ENCODE data around the gene AQP12A. TPM values are rescaled to one million over a fixed set of nuclear protein-coding genes. Genes with fewer than 3 reads are reported as not detected.

Gene AQP12A
- total and polyA plus RNA-seq, 2 donors: 0.34 TPM; not detected in 1

GRCh38 chr2:240728827-240729226, 37.2 kb downstream of the AQP12A start:
- no peak overlapping the region for H3K27ac ChIP-seq (ENCODE audit: low read depth in 1 of 2, low read length in 1 of 2)
- no peaks in the 10 kb centered on the region for H3K9me3 ChIP-seq (ENCODE audit: control insufficient read depth in 2 of 2, insufficient read depth in 1 of 2, low read length in 1 of 2)
- no peak overlapping the region for H3K4me3 ChIP-seq (ENCODE audit: low read length in 2 of 2)
- H3K36me3 ChIP-seq (ENCODE audit: control insufficient read depth in 2 of 2, insufficient read depth in 2 of 2, low read length in 1 of 2): no peaks in the 10 kb centered on the region
- no peaks in the 10 kb centered on the region for H3K27me3 ChIP-seq (ENCODE audit: control insufficient read depth in 2 of 2, insufficient read depth in 1 of 2, low read length in 1 of 2)
- WGBS: 88% methylated on average over 7 of the region's 7 CpGs
- no peak for DNase-seq (ENCODE audit: low read depth in 6 of 9, low spot score in 9 of 9)
- no peaks in the 10 kb centered on the region for H3K4me1 ChIP-seq (ENCODE audit: control insufficient read depth in 2 of 2, insufficient read depth in 2 of 2, low read length in 2 of 2)

GRCh38 chr2:240730501-240731177, 39.0 kb downstream of the AQP12A start:
- DNase-seq (ENCODE audit: low read depth in 6 of 9, low spot score in 9 of 9): no peak
- no peak overlapping the region for H3K4me3 ChIP-seq (ENCODE audit: low read length in 2 of 2)
- H3K4me1 ChIP-seq (ENCODE audit: control insufficient read depth in 2 of 2, insufficient read depth in 2 of 2, low read length in 2 of 2): no peaks in the 10 kb centered on the region
- no peaks in the 10 kb centered on the region for H3K9me3 ChIP-seq (ENCODE audit: control insufficient read depth in 2 of 2, insufficient read depth in 1 of 2, low read length in 1 of 2)
- H3K36me3 ChIP-seq (ENCODE audit: control insufficient read depth in 2 of 2, insufficient read depth in 2 of 2, low read length in 1 of 2): no peaks in the 10 kb centered on the region
- no peaks in the 10 kb centered on the region for H3K27me3 ChIP-seq (ENCODE audit: control insufficient read depth in 2 of 2, insufficient read depth in 1 of 2, low read length in 1 of 2)
- no peak overlapping the region for H3K27ac ChIP-seq (ENCODE audit: low read depth in 1 of 2, low read length in 1 of 2)
- 93% methylated on average over 10 of the region's 10 CpGs for WGBS

- no peak overlapping the region for H3K4me3 ChIP-seq (ENCODE audit: low read length in 2 of 2)
- DNase-seq (ENCODE audit: low read depth in 6 of 9, low spot score in 9 of 9): no peak
- no peaks in the 10 kb centered on the region for H3K27me3 ChIP-seq (ENCODE audit: control insufficient read depth in 2 of 2, insufficient read depth in 1 of 2, low read length in 1 of 2)
- H3K4me1 ChIP-seq (ENCODE audit: control insufficient read depth in 2 of 2, insufficient read depth in 2 of 2, low read length in 2 of 2): no peaks in the 10 kb centered on the region
- no peaks in the 10 kb centered on the region for H3K9me3 ChIP-seq (ENCODE audit: control insufficient read depth in 2 of 2, insufficient read depth in 1 of 2, low read length in 1 of 2)
- WGBS: 82% methylated on average over 9 of the region's 9 CpGs
- H3K36me3 ChIP-seq (ENCODE audit: control insufficient read depth in 2 of 2, insufficient read depth in 2 of 2, low read length in 1 of 2): no peaks in the 10 kb centered on the region
- no peak overlapping the region for H3K27ac ChIP-seq (ENCODE audit: low read depth in 1 of 2, low read length in 1 of 2)
Observed at GRCh38 chr2:240731178-240731545, 39.5 kb downstream of the AQP12A start.

GRCh38 chr2:240732184-240732583, 40.5 kb downstream of the AQP12A start:
- Histone ChIP-seq H3K9me3 (ENCODE audit: control insufficient read depth in 2 of 2, insufficient read depth in 1 of 2, low read length in 1 of 2) (no peaks in the 10 kb centered on the region), H3K4me3 (ENCODE audit: low read length in 2 of 2) (no peak overlapping the region), H3K27ac (ENCODE audit: low read depth in 1 of 2, low read length in 1 of 2) (no peak overlapping the region), H3K4me1 (ENCODE audit: control insufficient read depth in 2 of 2, insufficient read depth in 2 of 2, low read length in 2 of 2) (no peaks in the 10 kb centered on the region), H3K36me3 (ENCODE audit: control insufficient read depth in 2 of 2, insufficient read depth in 2 of 2, low read length in 1 of 2) (no peaks in the 10 kb centered on the region), H3K27me3 (ENCODE audit: control insufficient read depth in 2 of 2, insufficient read depth in 1 of 2, low read length in 1 of 2) (no peaks in the 10 kb centered on the region)
- WGBS: 95% methylated on average over 5 of the region's 5 CpGs
- DNase-seq (ENCODE audit: low read depth in 6 of 9, low spot score in 9 of 9): no peak

GRCh38 chr2:240732911-240733622, 41.4 kb downstream of the AQP12A start:
- Histone ChIP-seq H3K27me3 (ENCODE audit: control insufficient read depth in 2 of 2, insufficient read depth in 1 of 2, low read length in 1 of 2) (no peaks in the 10 kb centered on the region), H3K4me1 (ENCODE audit: control insufficient read depth in 2 of 2, insufficient read depth in 2 of 2, low read length in 2 of 2) (no peaks in the 10 kb centered on the region), H3K4me3 (ENCODE audit: low read length in 2 of 2) (no peak overlapping the region), H3K9me3 (ENCODE audit: control insufficient read depth in 2 of 2, insufficient read depth in 1 of 2, low read length in 1 of 2) (no peaks in the 10 kb centered on the region), H3K27ac (ENCODE audit: low read depth in 1 of 2, low read length in 1 of 2) (no peak overlapping the region), H3K36me3 (ENCODE audit: control insufficient read depth in 2 of 2, insufficient read depth in 2 of 2, low read length in 1 of 2) (no peaks in the 10 kb centered on the region)
- 92% methylated on average over 10 of the region's 10 CpGs for WGBS
- DNase-seq (ENCODE audit: low read depth in 6 of 9, low spot score in 9 of 9): no peak

- no peaks in the 10 kb centered on the region for H3K4me1 ChIP-seq (ENCODE audit: control insufficient read depth in 2 of 2, insufficient read depth in 2 of 2, low read length in 2 of 2)
- DNase-seq (ENCODE audit: low read depth in 6 of 9, low spot score in 9 of 9): peak in 1 of 9 donors; percentile 3
- 85% methylated on average over 24 of the region's 24 CpGs for whole genome bisulfite sequencing
- no peaks in the 10 kb centered on the region for H3K36me3 ChIP-seq (ENCODE audit: control insufficient read depth in 2 of 2, insufficient read depth in 2 of 2, low read length in 1 of 2)
- H3K4me3 ChIP-seq (ENCODE audit: low read length in 2 of 2): no peak overlapping the region
- no peaks in the 10 kb centered on the region for H3K27me3 ChIP-seq (ENCODE audit: control insufficient read depth in 2 of 2, insufficient read depth in 1 of 2, low read length in 1 of 2)
- H3K27ac ChIP-seq (ENCODE audit: low read depth in 1 of 2, low read length in 1 of 2): no peak overlapping the region
- no peaks in the 10 kb centered on the region for H3K9me3 ChIP-seq (ENCODE audit: control insufficient read depth in 2 of 2, insufficient read depth in 1 of 2, low read length in 1 of 2)
Observed at GRCh38 chr2:240733803-240734495, 42.3 kb downstream of the AQP12A start.

GRCh38 chr2:240734756-240735155, 43.1 kb downstream of the AQP12A start:
- H3K9me3 ChIP-seq (ENCODE audit: control insufficient read depth in 2 of 2, insufficient read depth in 1 of 2, low read length in 1 of 2): no peaks in the 10 kb centered on the region
- no peaks in the 10 kb centered on the region for H3K4me1 ChIP-seq (ENCODE audit: control insufficient read depth in 2 of 2, insufficient read depth in 2 of 2, low read length in 2 of 2)
- H3K27ac ChIP-seq (ENCODE audit: low read depth in 1 of 2, low read length in 1 of 2): no peak overlapping the region
- 97% methylated on average over 17 of the region's 17 CpGs for WGBS
- no peaks in the 10 kb centered on the region for H3K36me3 ChIP-seq (ENCODE audit: control insufficient read depth in 2 of 2, insufficient read depth in 2 of 2, low read length in 1 of 2)
- H3K27me3 ChIP-seq (ENCODE audit: control insufficient read depth in 2 of 2, insufficient read depth in 1 of 2, low read length in 1 of 2): no peaks in the 10 kb centered on the region
- no peak overlapping the region for H3K4me3 ChIP-seq (ENCODE audit: low read length in 2 of 2)
- no peak for DNase-seq (ENCODE audit: low read depth in 6 of 9, low spot score in 9 of 9)

GRCh38 chr2:240735476-240735875, 43.8 kb downstream of the AQP12A start:
- 93% methylated on average over 10 of the region's 10 CpGs for WGBS
- no peak for DNase-seq (ENCODE audit: low read depth in 6 of 9, low spot score in 9 of 9)
- Histone ChIP-seq H3K27me3 (ENCODE audit: control insufficient read depth in 2 of 2, insufficient read depth in 1 of 2, low read length in 1 of 2) (no peaks in the 10 kb centered on the region), H3K36me3 (ENCODE audit: control insufficient read depth in 2 of 2, insufficient read depth in 2 of 2, low read length in 1 of 2) (no peaks in the 10 kb centered on the region), H3K27ac (ENCODE audit: low read depth in 1 of 2, low read length in 1 of 2) (no peak overlapping the region), H3K4me3 (ENCODE audit: low read length in 2 of 2) (no peak overlapping the region), H3K9me3 (ENCODE audit: control insufficient read depth in 2 of 2, insufficient read depth in 1 of 2, low read length in 1 of 2) (no peaks in the 10 kb centered on the region), H3K4me1 (ENCODE audit: control insufficient read depth in 2 of 2, insufficient read depth in 2 of 2, low read length in 2 of 2) (no peaks in the 10 kb centered on the region)

Measured in thymus (tissue), 11 donors.